Mucosa of descending colon (tissue), 3 donors: ENCODE results near the gene TENM4. TPM values are rescaled to one million over a fixed set of nuclear protein-coding genes. Genes with fewer than 3 reads are reported as not detected.
"Not testable (repeated sequence)": the region's sequence is repeated elsewhere in the genome, so short reads cannot be mapped to it uniquely, and the experiment has no call there.

Source experiments
- ATAC-seq: fragments of 200-7000 bp; cut with Tn5 transposase; one replicate; pipeline ENCODE4 v1.9.1; 2020; ENCODE audit warnings: mild to moderate bottlenecking, moderate library complexity
- DNase-seq, 3 donors: peaks; one replicate each; pipeline ENCODE4 v3.0.0-alpha.2; 2020
- H3K36me3 ChIP-seq: fragments of 200-600 bp; one replicate; pipeline ENCODE4 v1.8.0; 2021; ENCODE audit warnings: low read depth, mild to moderate bottlenecking
- H3K4me1 ChIP-seq: fragments of 200-600 bp; one replicate; pipeline ENCODE4 v1.8.0; 2021; ENCODE audit warnings: low read depth, mild to moderate bottlenecking
- H3K4me3 ChIP-seq: fragments of 200-600 bp; one replicate; pipeline ENCODE4 v1.8.0; 2021; ENCODE audit warnings: mild to moderate bottlenecking
- H3K9me3 ChIP-seq: fragments of 200-600 bp; one replicate; pipeline ENCODE4 v1.8.0; 2021; ENCODE audit warnings: mild to moderate bottlenecking
- CTCF ChIP-seq: fragments of 200-600 bp; IDR thresholded peaks from one replicate; pipeline ENCODE4 v1.8.0; 2022; ENCODE audit warnings: antibody characterized with exemption, mild to moderate bottlenecking
- intact Hi-C, 2 donors: fragments of 100-400 bp; cut with DNase I in 1 of 2; cut with micrococcal nuclease in 1 of 2; formaldehyde crosslinking; loops; one replicate each; pipeline versions ENCODE4 v1.11.0 to v1.11.1; 2022; cut with DNase I, micrococcal nuclease
- total RNA-seq, 3 donors: library from RNA; stranded (reverse); fragmentation: NEBNext Ultra II Directional in 2 of 3; extraction: Animal tissue kit (Norgen Biotek cat#: 25700) in 2 of 3; gene quantifications; one replicate each; pipeline versions ENCODE4 v1.2.1 to v1.2.4, GENCODE V29; 2021 to 2023
- donor health status: DM: no; HTN: no; CAD: no; lungs with moderate emphysema.
- donor health status: DM: no; HTN: no; CAD: no.
- donor health status: DM: no; HTN: yes; CAD: no.

The TENM4 gene
- total RNA-seq, 3 donors from 2014 or later: 0.70 to 1.6 (median 1.2) TPM

GRCh38 chr11:79195209-79195608 is 245.6 kb downstream of the TENM4 start:
- TF ChIP-seq CTCF: no peak
- H3K9me3 ChIP-seq: no peaks in the 10 kb centered on the region
- intact Hi-C loops: no loop called here
- no peak for ATAC-seq
- no peaks in the 10 kb centered on the region for H3K4me1 ChIP-seq
- DNase-seq: no peak
- no peak overlapping the region for H3K4me3 ChIP-seq
- no peaks in the 10 kb centered on the region for H3K36me3 ChIP-seq

GRCh38 chr11:79193663-79194310 is 247.0 kb downstream of the TENM4 start:
- Histone ChIP-seq H3K36me3 (no peaks in the 10 kb centered on the region), H3K9me3 (no peaks in the 10 kb centered on the region), H3K4me3 (no peak overlapping the region), H3K4me1 (no peaks in the 10 kb centered on the region)
- intact Hi-C loops: no loop called here
- DNase-seq: no peak
- no peak for TF ChIP-seq CTCF
- ATAC-seq: no peak

- Histone ChIP-seq H3K4me3 (no peak overlapping the region), H3K9me3 (no peaks in the 10 kb centered on the region), H3K4me1 (no peaks in the 10 kb centered on the region), H3K36me3 (no peaks in the 10 kb centered on the region)
- DNase-seq (no peak), ATAC-seq (no peak)
- no peak for TF ChIP-seq CTCF
- intact Hi-C loops: no loop called here
Observed at GRCh38 chr11:79192836-79193235, 248.0 kb downstream of the TENM4 start.

- H3K4me3 ChIP-seq, H3K9me3 ChIP-seq, H3K4me1 ChIP-seq, H3K36me3 ChIP-seq, intact Hi-C loops, DNase-seq, ATAC-seq: not testable (repeated sequence)
Observed at GRCh38 chr11:79191716-79192115, 249.1 kb downstream of the TENM4 start.

- intact Hi-C loops, H3K4me3 ChIP-seq, ATAC-seq, DNase-seq, H3K36me3 ChIP-seq, H3K4me1 ChIP-seq, H3K9me3 ChIP-seq: not testable (repeated sequence)
Observed at GRCh38 chr11:79190553-79190952, 250.3 kb downstream of the TENM4 start.

GRCh38 chr11:79189601-79190000 is 251.2 kb downstream of the TENM4 start:
- Histone ChIP-seq H3K9me3 (no peaks in the 10 kb centered on the region), H3K4me1 (no peaks in the 10 kb centered on the region), H3K36me3 (no peaks in the 10 kb centered on the region), H3K4me3 (no peak overlapping the region)
- DNase-seq: no peak
- ATAC-seq: no peak
- intact Hi-C loops: no loop called here
- TF ChIP-seq CTCF: no peak

GRCh38 chr11:79189055-79189454 is 251.8 kb downstream of the TENM4 start:
- no peaks in the 10 kb centered on the region for H3K9me3 ChIP-seq
- intact Hi-C loops: no loop called here
- no peak for TF ChIP-seq CTCF
- DNase-seq (no peak), ATAC-seq (no peak)
- H3K4me1 ChIP-seq: no peaks in the 10 kb centered on the region
- no peak overlapping the region for H3K4me3 ChIP-seq
- H3K36me3 ChIP-seq: no peaks in the 10 kb centered on the region
